Smooth muscle cell (in vitro differentiated cells): ENCODE measurements around the gene TMEM161B. TPM values are rescaled to one million over a fixed set of nuclear protein-coding genes. Genes with fewer than 3 reads are reported as not detected.

ENCODE experiments used
- DNase-seq: peaks from one replicate; lab custom pipeline; 2025; ENCODE audit not compliant: unreplicated experiment; lab: John Stamatoyannopoulos, UW
- H2AFZ ChIP-seq: fragments of 200-600 bp; sonication (generic); 2 replicates; pipeline ENCODE4 v1.6.0; 2016; ENCODE audit warnings: antibody characterized with exemption, low read depth, mild to moderate bottlenecking
- H3F3A ChIP-seq: fragments of 200-600 bp; sonication (generic); 2 replicates; pipeline ENCODE4 v1.6.0; 2017; ENCODE audit warnings: antibody characterized with exemption, low read depth
- H3K27ac ChIP-seq: fragments of 200-600 bp; sonication (generic); 2 replicates; pipeline ENCODE4 v1.5.1; 2016; ENCODE audit warnings: low read depth, mild to moderate bottlenecking
- H3K27me3 ChIP-seq: fragments of 200-600 bp; sonication (generic); 2 replicates; pipeline ENCODE4 v1.6.1; 2016; ENCODE audit warnings: low read depth, mild to moderate bottlenecking
- H3K36me3 ChIP-seq: fragments of 200-600 bp; sonication (generic); 2 replicates; pipeline ENCODE4 v1.5.1; 2016; ENCODE audit warnings: low read depth
- H3K4me1 ChIP-seq: fragments of 200-600 bp; sonication (generic); 2 replicates; pipeline ENCODE4 v1.5.1; 2016; ENCODE audit warnings: low read depth
- H3K4me2 ChIP-seq: fragments of 200-600 bp; sonication (generic); 2 replicates; pipeline ENCODE4 v1.6.0; 2016; ENCODE audit warnings: mild to moderate bottlenecking
- H3K4me3 ChIP-seq: fragments of 200-600 bp; sonication (generic); 2 replicates; pipeline ENCODE4 v1.5.1; 2016; ENCODE audit warnings: mild to moderate bottlenecking
- H3K79me2 ChIP-seq: fragments of 200-600 bp; sonication (generic); 2 replicates; pipeline ENCODE4 v1.6.0; 2016; ENCODE audit warnings: low read depth, mild to moderate bottlenecking
- H3K9ac ChIP-seq: fragments of 200-600 bp; sonication (generic); 2 replicates; pipeline ENCODE4 v1.6.0; 2016; ENCODE audit warnings: low read depth
- H3K9me3 ChIP-seq: fragments of 200-600 bp; sonication (generic); replicated peaks from 2 replicates; pipeline ENCODE4 v1.5.1; 2016; ENCODE audit warnings: low read depth
- H4K20me1 ChIP-seq: fragments of 200-600 bp; sonication (generic); 2 replicates; pipeline ENCODE4 v1.6.0; 2016; ENCODE audit warnings: low read depth
- CTCF ChIP-seq: fragments of 200-600 bp; sonication (generic); IDR thresholded peaks from 2 replicates; pipeline ENCODE4 v1.5.1; 2017; ENCODE audit warnings: borderline replicate concordance, mild to moderate bottlenecking, antibody characterized with exemption; ENCODE audit not compliant: insufficient read depth, poor library complexity, severe bottlenecking
- WGBS: methylation state at CpG from one replicate; pipeline ENCODE4 v1.1.7; 2016; ENCODE audit warnings: low lambda C conversion rate; 5-methylcytosine and 5-hydroxymethylcytosine counted together
- polyA plus RNA-seq: library from polyadenylated mRNA; unstranded; fragments of >200 nt; fragmentation: Nextera tagmentation; extraction: Ambion mirVana; gene quantifications from 2 replicates; pipeline ENCODE4 v1.2.1, GENCODE V29; 2016
- total RNA-seq: library from RNA; depleted of rRNA; stranded (reverse); fragments of >200 nt; gene quantifications from 2 replicates; pipeline ENCODE4 v1.2.3, GENCODE V29; 2014

The TMEM161B gene
- total and polyA plus RNA-seq, 2 experiments from 2014 or later: 6.3 to 19.4 TPM

- Histone ChIP-seq H3K27me3 (no peaks in the 10 kb centered on the region), H3K36me3 (no peaks in the 10 kb centered on the region), H3K4me1 (peaks cover 6% of the 10 kb centered on the region), H3K9ac (no peak overlapping the region), H3K79me2 (peaks cover 26% of the 10 kb centered on the region), H3F3A (no peaks in the 10 kb centered on the region), H2AFZ (no peak overlapping the region), H3K4me3 (no peak overlapping the region), H4K20me1 (peaks cover 39% of the 10 kb centered on the region), H3K4me2 (no peak overlapping the region), H3K27ac (no peak overlapping the region), H3K9me3 (no peaks in the 10 kb centered on the region)
- 97% methylated on average over 4 of the region's 4 CpGs for WGBS
- TF ChIP-seq CTCF: no peak
- DNase-seq: no peak
Observed at GRCh38 chr5:88238732-88239131, 29.9 kb downstream of the TMEM161B start.

GRCh38 chr5:88236866-88237642, 31.6 kb downstream of the TMEM161B start:
- H3K27me3 ChIP-seq: no peaks in the 10 kb centered on the region
- H3K9ac ChIP-seq: no peak overlapping the region
- no peak overlapping the region for H3K27ac ChIP-seq
- no peaks in the 10 kb centered on the region for H3F3A ChIP-seq
- H3K4me3 ChIP-seq: no peak overlapping the region
- no peak for TF ChIP-seq CTCF
- H3K4me2 ChIP-seq: no peak overlapping the region
- peaks cover 23% of the 10 kb centered on the region for H4K20me1 ChIP-seq
- WGBS: 100% methylated on average over 1 of the region's 1 CpG
- peaks cover 6% of the 10 kb centered on the region for H3K4me1 ChIP-seq
- H3K79me2 ChIP-seq: peaks cover 14% of the 10 kb centered on the region
- no peaks in the 10 kb centered on the region for H3K36me3 ChIP-seq
- DNase-seq: no peak
- H3K9me3 ChIP-seq: no peaks in the 10 kb centered on the region
- H2AFZ ChIP-seq: no peak overlapping the region

- H3K79me2 ChIP-seq: peaks cover 12% of the 10 kb centered on the region
- peaks cover 13% of the 10 kb centered on the region for H4K20me1 ChIP-seq
- no peaks in the 10 kb centered on the region for H3K27me3 ChIP-seq
- no peaks in the 10 kb centered on the region for H3K36me3 ChIP-seq
- H3K27ac ChIP-seq: no peak overlapping the region
- no peaks in the 10 kb centered on the region for H3K9me3 ChIP-seq
- H3K4me2 ChIP-seq: no peak overlapping the region
- no peak overlapping the region for H2AFZ ChIP-seq
- WGBS: 73% methylated on average over 4 of the region's 4 CpGs
- H3F3A ChIP-seq: no peaks in the 10 kb centered on the region
- no peak overlapping the region for H3K9ac ChIP-seq
- peaks cover 6% of the 10 kb centered on the region for H3K4me1 ChIP-seq
- H3K4me3 ChIP-seq: no peak overlapping the region
- DNase-seq: no peak
- no peak for TF ChIP-seq CTCF
Observed at GRCh38 chr5:88235828-88236227, 32.8 kb downstream of the TMEM161B start.

- WGBS: 26% methylated on average over 1 of the region's 1 CpG
- H3F3A ChIP-seq: no peaks in the 10 kb centered on the region
- no peak overlapping the region for H3K4me3 ChIP-seq
- peaks cover 11% of the 10 kb centered on the region for H3K79me2 ChIP-seq
- H4K20me1 ChIP-seq: peaks cover 12% of the 10 kb centered on the region
- H3K27ac ChIP-seq: no peak overlapping the region
- TF ChIP-seq CTCF: no peak
- no peaks in the 10 kb centered on the region for H3K9me3 ChIP-seq
- H3K4me2 ChIP-seq: no peak overlapping the region
- no peaks in the 10 kb centered on the region for H3K27me3 ChIP-seq
- H3K4me1 ChIP-seq: peaks cover 6% of the 10 kb centered on the region
- no peak for DNase-seq
- no peaks in the 10 kb centered on the region for H3K36me3 ChIP-seq
- H3K9ac ChIP-seq: no peak overlapping the region
- no peak overlapping the region for H2AFZ ChIP-seq
Observed at GRCh38 chr5:88235346-88235745, 33.3 kb downstream of the TMEM161B start.
